Measurements from ENCODE around the gene RNF138.
"Not testable (repeated sequence)": the region's sequence is repeated elsewhere in the genome, so short reads cannot be mapped to it uniquely, and the experiment has no call there.

The RNF138 gene

DNA sequence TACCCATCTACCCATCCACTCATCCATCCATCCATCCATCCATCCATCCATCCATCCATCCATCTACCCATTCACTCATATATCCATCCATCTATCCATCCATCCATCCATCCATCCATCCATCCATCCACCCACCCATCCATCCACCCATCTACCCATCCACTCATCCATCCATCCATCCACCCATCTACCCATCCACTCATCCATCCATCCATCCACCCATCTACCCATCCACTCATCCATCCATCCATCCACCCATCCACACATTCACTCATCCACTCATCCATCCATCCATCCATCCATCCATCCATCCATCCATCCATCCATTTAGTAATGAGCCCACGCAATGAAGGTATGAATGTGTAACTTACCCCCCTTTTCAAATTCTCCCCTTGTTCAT, 85.1 kb downstream of the RNF138 start:
- DNase-seq, result not testable (repeated sequence)

DNA sequence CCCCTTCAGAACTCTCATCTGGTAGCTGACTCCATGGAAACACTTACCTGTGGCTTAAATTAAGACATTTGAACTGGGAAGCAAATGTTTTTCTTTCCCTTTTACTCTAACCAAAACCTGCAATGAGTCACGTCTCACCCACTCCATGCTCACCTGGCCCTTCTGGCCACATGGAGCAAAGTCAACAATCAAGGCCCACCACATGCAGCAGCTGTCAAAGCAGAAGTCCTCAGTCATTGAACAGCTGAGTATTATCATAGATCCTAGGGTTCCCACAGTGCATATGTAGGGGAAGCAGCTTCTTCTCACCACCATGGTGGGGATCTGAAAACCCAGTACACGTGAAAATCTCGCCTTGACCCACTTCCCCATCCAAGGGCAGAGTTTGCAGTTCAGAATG, 85.9 kb downstream of the RNF138 start:
- no peak for DNase-seq

Data from suppressor macrophage treated with lipopolysaccharide for 4 hours (primary cell).